ENCODE measurements around the gene DCTN4.

GRCh38 chr5:150658699-150659265 lies 100.0 kb downstream of the DCTN4 start:
- TF ChIP-seq CTCF (IDR thresholded peaks at IDR 0.05) (no peak), POLR2A (IDR thresholded peaks at IDR 0.05) (no peak)

Data from Peyer's patch (tissue), 4 donors.